ENCODE results near the gene CLMP.

GRCh38 chr11:123063826-123064657 lies 131.0 kb downstream of the CLMP start:
- TF ChIP-seq CTCF (conservative IDR thresholded peaks at IDR 0.05) = no peak
- TF ChIP-seq EZH2 (IDR thresholded peaks at IDR 0.05; ENCODE audit: low read depth) = no peak
